Measurements from ENCODE around the gene TENM3. TPM values are rescaled to one million over a fixed set of nuclear protein-coding genes. Genes with fewer than 3 reads are reported as not detected.

The TENM3 gene
- total and polyA plus RNA-seq, 2 donors from 2014 or later: 0.58 to 6.8 TPM

DNA sequence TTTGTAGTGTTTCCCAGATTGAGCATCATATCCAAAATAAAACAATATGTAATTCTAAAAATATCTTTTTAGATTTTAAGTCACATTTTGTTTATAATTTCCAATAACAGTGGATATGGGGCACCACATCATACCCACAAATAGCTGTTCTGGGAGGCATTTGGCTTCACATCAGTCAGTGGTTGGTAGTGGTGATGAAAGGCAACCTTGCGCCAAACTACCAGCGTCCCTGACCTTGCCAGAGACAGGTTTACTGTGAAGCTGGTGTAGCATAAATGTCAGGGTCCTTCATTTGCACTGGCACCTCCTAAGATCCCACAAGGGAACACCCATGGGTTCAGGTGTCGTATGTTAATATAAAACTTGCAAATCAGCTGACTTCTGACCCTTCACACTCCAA lies 451.8 kb downstream of the TENM3 start:
- no peak for FAIRE-seq

DNA sequence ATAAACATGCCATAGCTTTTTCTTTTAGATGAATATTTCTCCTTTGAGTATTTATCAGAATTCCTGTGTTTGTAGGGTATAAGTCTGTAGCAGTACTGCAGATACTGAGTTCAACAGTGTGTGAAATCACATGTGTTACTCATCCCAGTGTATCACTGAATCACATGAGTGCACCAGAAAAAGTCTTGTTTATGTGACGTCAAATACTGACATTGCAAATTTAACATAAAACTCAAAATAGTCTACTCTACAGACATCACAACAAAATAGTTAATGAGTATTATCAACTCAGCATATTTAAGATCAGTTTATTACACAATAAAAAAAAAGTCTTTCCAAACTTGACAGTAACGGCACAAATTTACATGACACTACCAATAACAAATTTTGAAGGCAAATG lies 452.6 kb downstream of the TENM3 start:
- Histone ChIP-seq H3K9me3 (ENCODE audit: control insufficient read depth in 2 of 3, insufficient read depth in 1 of 3, low read length in 3 of 3) (no peaks in the 10 kb centered on the region), H3K4me1 (ENCODE audit: control insufficient read depth in 2 of 3, insufficient read depth in 2 of 3, low read depth in 1 of 3, low read length in 3 of 3) (no peaks in the 10 kb centered on the region), H3K4me3 (ENCODE audit: low read length in 3 of 3) (no peak overlapping the region), H3K27ac (ENCODE audit: low read depth in 2 of 2, low read length in 2 of 2) (no peak overlapping the region), H3K9ac (ENCODE audit: low read length in 3 of 3) (no peak overlapping the region), H3K36me3 (ENCODE audit: control insufficient read depth in 2 of 3, insufficient read depth in 3 of 3, low read length in 3 of 3) (no peaks in the 10 kb centered on the region), H3K27me3 (ENCODE audit: control insufficient read depth, insufficient read depth, low read length) (no peaks in the 10 kb centered on the region)
- FAIRE-seq (no peak), DNase-seq (no peak)
- intact Hi-C loops (cut with DNase I): no loop called here
- TF ChIP-seq, protein P1, sequence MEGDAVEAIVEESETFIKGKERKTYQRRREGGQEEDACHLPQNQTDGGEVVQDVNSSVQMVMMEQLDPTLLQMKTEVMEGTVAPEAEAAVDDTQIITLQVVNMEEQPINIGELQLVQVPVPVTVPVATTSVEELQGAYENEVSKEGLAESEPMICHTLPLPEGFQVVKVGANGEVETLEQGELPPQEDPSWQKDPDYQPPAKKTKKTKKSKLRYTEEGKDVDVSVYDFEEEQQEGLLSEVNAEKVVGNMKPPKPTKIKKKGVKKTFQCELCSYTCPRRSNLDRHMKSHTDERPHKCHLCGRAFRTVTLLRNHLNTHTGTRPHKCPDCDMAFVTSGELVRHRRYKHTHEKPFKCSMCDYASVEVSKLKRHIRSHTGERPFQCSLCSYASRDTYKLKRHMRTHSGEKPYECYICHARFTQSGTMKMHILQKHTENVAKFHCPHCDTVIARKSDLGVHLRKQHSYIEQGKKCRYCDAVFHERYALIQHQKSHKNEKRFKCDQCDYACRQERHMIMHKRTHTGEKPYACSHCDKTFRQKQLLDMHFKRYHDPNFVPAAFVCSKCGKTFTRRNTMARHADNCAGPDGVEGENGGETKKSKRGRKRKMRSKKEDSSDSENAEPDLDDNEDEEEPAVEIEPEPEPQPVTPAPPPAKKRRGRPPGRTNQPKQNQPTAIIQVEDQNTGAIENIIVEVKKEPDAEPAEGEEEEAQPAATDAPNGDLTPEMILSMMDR (IDR thresholded peaks at IDR 0.05; ENCODE audit: borderline replicate concordance, extremely low read depth, insufficient read depth): no peak

More for the DNA sequence above, 451.8 kb downstream of the TENM3 start:
- Histone ChIP-seq H3K9me3 (ENCODE audit: control insufficient read depth in 2 of 3, insufficient read depth in 1 of 3, low read length in 3 of 3) (no peaks in the 10 kb centered on the region), H3K4me3 (ENCODE audit: low read length in 3 of 3) (no peak overlapping the region), H3K27ac (ENCODE audit: low read depth in 2 of 2, low read length in 2 of 2) (no peak overlapping the region), H3K36me3 (ENCODE audit: control insufficient read depth in 2 of 3, insufficient read depth in 3 of 3, low read length in 3 of 3) (no peaks in the 10 kb centered on the region), H3K27me3 (ENCODE audit: control insufficient read depth, insufficient read depth, low read length) (no peaks in the 10 kb centered on the region), H3K9ac (ENCODE audit: low read length in 3 of 3) (no peak overlapping the region), H3K4me1 (ENCODE audit: control insufficient read depth in 2 of 3, insufficient read depth in 2 of 3, low read depth in 1 of 3, low read length in 3 of 3) (no peaks in the 10 kb centered on the region)
- TF ChIP-seq, protein P1 (IDR thresholded peaks at IDR 0.05; ENCODE audit: borderline replicate concordance, extremely low read depth, insufficient read depth): no peak
- DNase-seq: no peak
- intact Hi-C loops (cut with DNase I): no loop called here

- Histone ChIP-seq H3K9me3 (ENCODE audit: control insufficient read depth in 2 of 3, insufficient read depth in 1 of 3, low read length in 3 of 3) (no peaks in the 10 kb centered on the region), H3K27me3 (ENCODE audit: control insufficient read depth, insufficient read depth, low read length) (no peaks in the 10 kb centered on the region), H3K27ac (ENCODE audit: low read depth in 2 of 2, low read length in 2 of 2) (no peak overlapping the region), H3K4me1 (ENCODE audit: control insufficient read depth in 2 of 3, insufficient read depth in 2 of 3, low read depth in 1 of 3, low read length in 3 of 3) (no peaks in the 10 kb centered on the region), H3K36me3 (ENCODE audit: control insufficient read depth in 2 of 3, insufficient read depth in 3 of 3, low read length in 3 of 3) (no peaks in the 10 kb centered on the region), H3K9ac (ENCODE audit: low read length in 3 of 3) (no peak overlapping the region), H3K4me3 (ENCODE audit: low read length in 3 of 3) (no peak overlapping the region)
- TF ChIP-seq, protein P1 (IDR thresholded peaks at IDR 0.05; ENCODE audit: borderline replicate concordance, extremely low read depth, insufficient read depth): no peak
- FAIRE-seq (no peak), DNase-seq (no peak)
- intact Hi-C loops (cut with DNase I): no loop called here
These were observed 453.9 kb downstream of the TENM3 start for GRCh38 chr4:182697094-182697493.

DNA sequence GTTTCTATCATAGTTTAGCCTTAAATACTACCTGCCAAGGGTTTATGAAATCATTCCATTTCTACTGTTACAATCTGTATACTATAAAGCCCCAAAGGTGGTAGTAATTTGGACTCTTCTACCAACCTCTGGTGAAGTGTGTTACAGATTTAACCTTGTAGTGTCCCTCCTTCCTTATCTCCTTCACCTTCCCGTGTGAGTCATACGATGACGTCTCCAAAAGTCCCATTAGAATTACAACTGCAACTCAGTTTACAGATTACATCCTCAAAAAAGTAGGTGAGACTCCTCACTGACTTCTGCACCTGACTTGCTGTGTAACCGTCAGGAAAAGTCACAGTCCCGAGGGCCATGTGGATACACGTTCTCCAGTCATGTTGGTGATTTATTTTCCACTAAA lies 455.0 kb downstream of the TENM3 start:
- no peak for DNase-seq
- intact Hi-C loops (cut with DNase I): no loop called here
- TF ChIP-seq, protein P1 (IDR thresholded peaks at IDR 0.05; ENCODE audit: borderline replicate concordance, extremely low read depth, insufficient read depth): no peak
- Histone ChIP-seq H3K36me3 (ENCODE audit: control insufficient read depth in 2 of 3, insufficient read depth in 3 of 3, low read length in 3 of 3) (no peaks in the 10 kb centered on the region), H3K9ac (ENCODE audit: low read length in 3 of 3) (no peak overlapping the region), H3K4me3 (ENCODE audit: low read length in 3 of 3) (no peak overlapping the region), H3K27me3 (ENCODE audit: control insufficient read depth, insufficient read depth, low read length) (no peaks in the 10 kb centered on the region), H3K27ac (ENCODE audit: low read depth in 2 of 2, low read length in 2 of 2) (no peak overlapping the region), H3K4me1 (ENCODE audit: control insufficient read depth in 2 of 3, insufficient read depth in 2 of 3, low read depth in 1 of 3, low read length in 3 of 3) (no peaks in the 10 kb centered on the region), H3K9me3 (ENCODE audit: control insufficient read depth in 2 of 3, insufficient read depth in 1 of 3, low read length in 3 of 3) (no peaks in the 10 kb centered on the region)
- FAIRE-seq: no peak
